ENCODE data around the gene TNIK.

DNA sequence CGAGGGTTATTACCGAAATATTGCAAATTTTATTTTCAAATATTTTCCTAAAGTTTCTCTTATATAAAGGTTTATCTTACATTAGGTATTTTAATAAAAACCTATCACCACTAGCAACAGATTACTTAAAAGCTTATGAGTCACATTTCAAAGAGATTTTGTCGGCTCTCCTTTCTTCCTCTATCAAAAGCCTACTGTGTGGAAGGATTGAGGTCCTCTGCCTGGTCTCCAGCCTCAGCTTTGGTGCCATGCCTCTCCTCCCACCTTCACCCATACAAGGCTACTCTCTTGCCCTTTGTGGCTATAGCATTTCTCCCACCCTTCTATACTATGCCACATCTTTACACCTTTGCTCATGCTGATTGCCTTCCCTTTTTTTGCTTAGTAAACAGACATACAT is 199.3 kb downstream of the TNIK start:
- TF ChIP-seq POLR2A (IDR thresholded peaks at IDR 0.05; ENCODE audit: low read depth) (no peak), EP300 (IDR thresholded peaks at IDR 0.05) (no peak)
- TF ChIP-seq, protein P1, sequence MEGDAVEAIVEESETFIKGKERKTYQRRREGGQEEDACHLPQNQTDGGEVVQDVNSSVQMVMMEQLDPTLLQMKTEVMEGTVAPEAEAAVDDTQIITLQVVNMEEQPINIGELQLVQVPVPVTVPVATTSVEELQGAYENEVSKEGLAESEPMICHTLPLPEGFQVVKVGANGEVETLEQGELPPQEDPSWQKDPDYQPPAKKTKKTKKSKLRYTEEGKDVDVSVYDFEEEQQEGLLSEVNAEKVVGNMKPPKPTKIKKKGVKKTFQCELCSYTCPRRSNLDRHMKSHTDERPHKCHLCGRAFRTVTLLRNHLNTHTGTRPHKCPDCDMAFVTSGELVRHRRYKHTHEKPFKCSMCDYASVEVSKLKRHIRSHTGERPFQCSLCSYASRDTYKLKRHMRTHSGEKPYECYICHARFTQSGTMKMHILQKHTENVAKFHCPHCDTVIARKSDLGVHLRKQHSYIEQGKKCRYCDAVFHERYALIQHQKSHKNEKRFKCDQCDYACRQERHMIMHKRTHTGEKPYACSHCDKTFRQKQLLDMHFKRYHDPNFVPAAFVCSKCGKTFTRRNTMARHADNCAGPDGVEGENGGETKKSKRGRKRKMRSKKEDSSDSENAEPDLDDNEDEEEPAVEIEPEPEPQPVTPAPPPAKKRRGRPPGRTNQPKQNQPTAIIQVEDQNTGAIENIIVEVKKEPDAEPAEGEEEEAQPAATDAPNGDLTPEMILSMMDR (IDR thresholded peaks at IDR 0.05) = no peak

Measured in esophagus muscularis mucosa (tissue), 4 donors.